GM10248 (cell line): ENCODE measurements around the gene NEK10.

Experiments
- CTCF ChIA-PET: fragments of 300-600 bp; sonication (Branson Sonifier 250); formaldehyde crosslinking; extraction: SDS; loops from one replicate; lab custom pipeline; 2021; ENCODE audit warnings: antibody characterized with exemption; lab: Yijun Ruan, JAX
- POLR2A ChIA-PET: fragments of 350-650 bp; sonication (Branson Sonifier 250); formaldehyde crosslinking; extraction: SDS; loops from one replicate; lab custom pipeline; 2020; ENCODE audit warnings: antibody characterized with exemption; lab: Yijun Ruan, JAX
- DNase-seq: peaks from one replicate; pipeline ENCODE4 v3.0.0; 2012; ENCODE audit errors: extremely low spot score
- TF ChIP-seq, protein P1 (sequence below): IDR thresholded peaks from 2 replicates; pipeline ENCODE4 v1.5.1; 2012; ENCODE audit warnings: mild to moderate bottlenecking, low read depth; ENCODE audit errors: extremely low read depth, missing control alignments, control extremely low read depth

The NEK10 gene

GRCh38 chr3:27073912-27074311 lies 295.3 kb downstream of the NEK10 start:
- TF ChIP-seq, protein P1, sequence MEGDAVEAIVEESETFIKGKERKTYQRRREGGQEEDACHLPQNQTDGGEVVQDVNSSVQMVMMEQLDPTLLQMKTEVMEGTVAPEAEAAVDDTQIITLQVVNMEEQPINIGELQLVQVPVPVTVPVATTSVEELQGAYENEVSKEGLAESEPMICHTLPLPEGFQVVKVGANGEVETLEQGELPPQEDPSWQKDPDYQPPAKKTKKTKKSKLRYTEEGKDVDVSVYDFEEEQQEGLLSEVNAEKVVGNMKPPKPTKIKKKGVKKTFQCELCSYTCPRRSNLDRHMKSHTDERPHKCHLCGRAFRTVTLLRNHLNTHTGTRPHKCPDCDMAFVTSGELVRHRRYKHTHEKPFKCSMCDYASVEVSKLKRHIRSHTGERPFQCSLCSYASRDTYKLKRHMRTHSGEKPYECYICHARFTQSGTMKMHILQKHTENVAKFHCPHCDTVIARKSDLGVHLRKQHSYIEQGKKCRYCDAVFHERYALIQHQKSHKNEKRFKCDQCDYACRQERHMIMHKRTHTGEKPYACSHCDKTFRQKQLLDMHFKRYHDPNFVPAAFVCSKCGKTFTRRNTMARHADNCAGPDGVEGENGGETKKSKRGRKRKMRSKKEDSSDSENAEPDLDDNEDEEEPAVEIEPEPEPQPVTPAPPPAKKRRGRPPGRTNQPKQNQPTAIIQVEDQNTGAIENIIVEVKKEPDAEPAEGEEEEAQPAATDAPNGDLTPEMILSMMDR: no peak
- POLR2A ChIA-PET: no interaction called here
- CTCF ChIA-PET: no interaction called here
- DNase-seq: no peak

DNA sequence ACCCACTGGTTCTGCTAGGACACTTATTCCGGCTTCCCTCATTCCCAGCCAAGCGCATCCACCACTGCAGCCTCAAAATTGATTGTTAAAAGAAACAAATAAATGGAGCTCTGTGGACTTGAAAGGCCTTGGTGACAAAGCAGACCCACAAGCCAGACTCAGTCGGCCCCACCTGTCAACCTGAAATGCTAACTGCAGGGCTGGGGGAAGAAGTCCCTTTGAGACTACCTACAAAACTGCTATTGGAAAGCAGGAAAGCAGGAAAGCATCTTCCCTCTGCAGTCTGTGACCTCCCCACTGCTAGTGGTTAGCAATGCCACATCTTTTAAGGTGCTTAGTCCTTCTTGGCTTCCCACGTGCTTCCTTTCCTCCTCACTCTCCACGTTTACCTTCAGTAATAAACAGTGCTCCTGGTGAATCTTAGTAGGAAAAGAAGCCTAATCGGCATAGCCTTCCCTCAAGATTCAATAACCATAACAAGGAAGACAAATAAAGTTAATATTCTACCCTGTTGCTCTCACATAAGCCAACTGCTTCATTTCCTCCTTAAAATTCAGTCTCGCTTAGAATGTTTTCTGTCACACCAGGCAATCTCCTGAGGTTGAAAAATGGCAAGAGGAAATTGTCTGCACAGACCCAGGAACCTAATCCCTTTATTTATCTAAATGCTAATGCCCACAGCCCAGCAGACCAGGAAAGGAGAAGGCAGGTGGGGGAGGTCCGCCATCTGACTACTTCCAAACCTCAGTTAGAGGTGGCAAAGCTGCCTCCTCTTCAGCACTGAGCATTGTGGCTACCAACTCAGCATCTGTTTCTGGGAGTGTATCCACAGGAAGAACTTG lies 296.2 kb downstream of the NEK10 start:
- CTCF ChIA-PET: interaction anchor here (1.5 kb wide), 1 partner anchor 10 kb away, joined by 3 read pairs; no protein-coding TSS in a partner anchor
- POLR2A ChIA-PET: no interaction called here
- no peak for DNase-seq
- TF ChIP-seq, protein P1: no peak

DNA sequence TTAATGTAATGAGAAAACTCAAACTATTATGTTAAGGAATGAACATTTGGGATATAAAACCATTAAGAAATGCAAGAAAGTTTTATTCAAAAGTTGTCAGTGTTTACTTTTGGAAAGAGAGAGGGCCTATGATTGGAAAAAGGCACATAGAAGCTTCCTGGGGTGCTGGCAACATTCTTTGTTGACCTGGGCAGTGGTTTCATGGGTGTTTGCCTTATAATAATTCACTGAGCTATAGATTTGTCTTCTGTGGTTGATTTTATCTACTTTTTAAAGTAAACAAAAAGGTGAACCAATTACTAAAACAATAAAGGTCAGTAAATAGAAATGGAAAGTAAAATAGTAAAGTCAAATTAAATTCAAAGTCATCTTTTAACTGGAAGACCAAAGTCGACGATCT lies 308.8 kb downstream of the NEK10 start:
- CTCF ChIA-PET: interaction anchor here (1.1 kb wide), 1 partner anchor 11 kb away, joined by 3 read pairs; no protein-coding TSS in a partner anchor
- POLR2A ChIA-PET: no interaction called here
- no peak for DNase-seq
- TF ChIP-seq, protein P1: no peak
